Umbilical cord (tissue), 2 donors: Measurements from ENCODE around the gene H3-3A. TPM values are rescaled to one million over a fixed set of nuclear protein-coding genes. Genes with fewer than 3 reads are reported as not detected.

Experiments
- DNase-seq: peaks from one replicate; pipeline ENCODE4 v3.0.0-alpha.2; 2015; ENCODE audit warnings: low spot score
- total RNA-seq: library from RNA; depleted of rRNA; stranded (reverse); fragments of >200 nt; gene quantifications from one replicate; pipeline ENCODE4 v1.2.3, GENCODE V29; 2014; ENCODE audit warnings: low replicate concordance; ENCODE audit not compliant: insufficient read depth

Gene H3-3A
- 232 TPM for total RNA-seq

DNA sequence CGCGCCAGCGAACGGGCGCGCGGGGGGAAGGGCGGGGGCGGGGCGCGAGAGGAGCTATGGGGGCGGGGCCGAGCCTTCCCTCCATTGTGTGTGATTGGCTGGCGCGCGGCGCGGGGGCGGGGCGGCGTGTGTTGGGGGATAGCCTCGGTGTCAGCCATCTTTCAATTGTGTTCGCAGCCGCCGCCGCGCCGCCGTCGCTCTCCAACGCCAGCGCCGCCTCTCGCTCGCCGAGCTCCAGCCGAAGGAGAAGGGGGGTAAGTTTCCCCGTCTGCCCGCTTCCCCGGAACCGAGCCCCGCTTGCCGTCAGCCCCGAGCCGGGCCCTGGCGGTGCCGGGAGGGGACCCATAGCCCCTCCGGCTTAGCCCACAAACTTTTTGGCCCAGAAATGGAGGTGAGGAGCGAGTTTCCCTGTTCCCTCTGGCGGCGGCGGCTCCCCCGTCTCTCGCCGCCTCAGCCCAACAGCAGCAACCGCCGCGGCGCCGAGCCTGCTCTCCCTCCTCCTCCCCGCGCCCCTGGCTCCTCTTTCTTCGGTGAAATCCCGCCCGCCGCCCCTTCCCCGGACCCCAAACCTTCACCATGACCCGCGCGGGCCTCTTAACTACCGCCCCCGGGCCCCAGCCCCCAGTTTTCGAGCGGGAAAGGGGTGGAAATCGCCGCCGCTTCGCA is at the start of gene H3-3A:
Gene H3-3A (plus strand): TSS at position 159 of the 666 bp plus-strand sequence. CDS start 1,636 bp downstream, outside the sequence.
- peak; percentile 96 for DNase-seq

DNA sequence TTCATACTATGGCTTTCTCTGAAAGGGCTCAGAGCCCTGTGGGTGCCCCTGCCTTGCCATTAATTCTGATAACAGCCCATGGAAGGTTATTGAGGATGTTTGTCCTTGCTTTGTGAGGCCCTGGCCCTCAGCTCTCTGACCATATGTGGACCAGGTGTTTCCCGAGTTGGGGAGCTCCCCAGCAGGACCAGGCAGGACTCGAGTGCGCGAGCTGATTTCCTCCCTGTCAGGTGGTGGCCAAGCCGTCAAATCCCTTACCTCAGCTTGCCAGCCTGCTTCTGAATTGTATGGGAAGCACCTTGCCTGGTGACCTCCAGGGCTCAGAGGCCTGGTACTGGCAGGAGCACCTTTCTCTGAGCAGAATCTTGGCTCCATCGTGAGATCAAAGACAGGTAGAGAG is 45.4 kb upstream of the H3-3A start:
- DNase-seq = no peak

DNA sequence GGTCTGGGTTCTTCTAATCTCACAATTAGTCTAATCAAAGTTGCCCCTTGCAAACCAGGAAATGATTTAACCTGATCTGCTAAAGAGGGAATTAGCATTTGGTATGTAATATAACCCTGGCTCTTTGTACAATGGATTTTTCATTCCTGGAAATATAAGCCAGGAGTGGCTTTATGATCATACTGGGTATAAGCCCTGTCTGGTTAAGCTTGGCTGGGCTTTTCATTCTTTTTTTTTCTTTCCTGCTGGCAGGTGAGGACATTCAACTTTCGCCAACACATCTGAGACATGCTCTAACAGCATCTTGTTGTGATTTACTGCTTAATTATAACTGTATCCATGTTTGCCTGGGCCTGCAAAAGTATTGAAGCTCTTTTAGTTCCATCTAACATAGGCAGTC is 42.9 kb upstream of the H3-3A start:
- DNase-seq = no peak

DNA sequence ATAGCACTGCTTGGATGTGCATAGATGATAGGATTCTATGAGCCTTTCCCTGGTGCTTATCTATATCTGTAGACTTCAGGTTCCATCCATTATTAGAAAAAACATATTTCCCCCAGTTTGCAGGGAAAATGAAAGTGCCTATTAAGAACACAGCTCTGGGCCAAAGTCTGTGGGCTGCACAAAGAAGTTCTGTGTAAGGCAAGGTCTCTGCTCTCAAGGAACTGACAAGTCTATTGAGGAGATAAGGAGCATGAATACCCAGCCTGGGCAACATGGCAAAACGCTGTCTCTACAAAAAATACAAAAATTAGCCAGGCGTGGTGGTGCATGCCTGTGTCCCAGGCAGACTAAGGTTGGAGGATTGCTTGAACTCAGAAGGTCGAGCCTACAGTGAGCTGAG is 41.1 kb upstream of the H3-3A start:
- no peak for DNase-seq

DNA sequence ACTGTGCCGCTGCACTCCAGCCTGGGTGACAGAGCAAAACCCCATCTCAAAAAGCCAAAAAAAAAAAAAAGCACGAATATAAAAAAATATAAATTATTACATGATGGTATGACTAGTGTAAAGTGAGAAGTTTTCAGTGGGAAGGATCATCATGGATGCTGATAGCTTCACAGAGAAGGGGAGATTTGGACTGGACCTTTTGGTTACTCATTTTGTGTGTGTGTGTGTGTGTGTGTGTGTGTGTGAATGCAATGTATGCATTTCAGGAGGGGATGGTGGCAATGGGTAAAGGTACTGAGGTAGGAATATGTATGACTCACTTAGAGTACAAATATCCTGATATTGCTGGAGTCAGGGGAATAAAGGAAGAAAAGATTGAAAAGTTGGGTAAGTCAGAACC is 40.7 kb upstream of the H3-3A start:
- no peak for DNase-seq

DNA sequence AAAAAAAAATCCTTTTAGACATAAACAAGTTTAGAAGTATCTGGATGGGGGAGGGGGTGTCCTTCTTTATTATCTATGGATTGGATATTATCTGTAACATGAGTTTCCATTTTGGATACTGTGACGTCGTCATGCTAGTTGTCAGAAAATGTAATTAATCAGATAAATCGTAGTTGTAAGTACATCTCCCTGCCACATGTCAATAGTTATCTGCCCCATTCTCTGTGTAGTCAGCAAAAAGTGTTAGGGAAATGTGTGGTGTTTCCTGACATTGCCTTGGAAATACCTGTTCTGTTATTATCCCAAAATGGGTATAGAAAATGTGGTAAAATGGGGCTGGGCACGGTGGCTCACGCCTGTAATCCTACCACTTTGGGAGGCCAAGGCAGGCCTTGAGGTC is 38.8 kb upstream of the H3-3A start:
- no peak for DNase-seq

DNA sequence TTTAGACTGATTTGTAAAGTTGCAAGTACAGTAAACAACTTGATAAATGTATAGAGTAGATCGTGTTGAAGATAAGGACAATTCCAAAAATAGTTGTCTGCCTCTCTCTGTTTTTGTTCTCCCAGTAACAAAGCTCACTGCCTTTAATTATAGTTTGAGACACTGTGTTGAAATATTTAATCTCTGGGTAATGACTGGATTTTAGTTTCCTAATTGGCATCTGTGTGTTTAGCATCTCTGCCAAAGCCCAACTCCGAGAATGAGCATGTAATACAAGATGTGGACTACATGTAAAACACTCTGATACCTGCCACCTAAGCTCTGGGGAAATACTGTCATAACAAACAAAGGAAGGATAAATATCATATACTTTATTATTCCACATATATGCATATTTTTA is 35.7 kb upstream of the H3-3A start:
- no peak for DNase-seq

DNA sequence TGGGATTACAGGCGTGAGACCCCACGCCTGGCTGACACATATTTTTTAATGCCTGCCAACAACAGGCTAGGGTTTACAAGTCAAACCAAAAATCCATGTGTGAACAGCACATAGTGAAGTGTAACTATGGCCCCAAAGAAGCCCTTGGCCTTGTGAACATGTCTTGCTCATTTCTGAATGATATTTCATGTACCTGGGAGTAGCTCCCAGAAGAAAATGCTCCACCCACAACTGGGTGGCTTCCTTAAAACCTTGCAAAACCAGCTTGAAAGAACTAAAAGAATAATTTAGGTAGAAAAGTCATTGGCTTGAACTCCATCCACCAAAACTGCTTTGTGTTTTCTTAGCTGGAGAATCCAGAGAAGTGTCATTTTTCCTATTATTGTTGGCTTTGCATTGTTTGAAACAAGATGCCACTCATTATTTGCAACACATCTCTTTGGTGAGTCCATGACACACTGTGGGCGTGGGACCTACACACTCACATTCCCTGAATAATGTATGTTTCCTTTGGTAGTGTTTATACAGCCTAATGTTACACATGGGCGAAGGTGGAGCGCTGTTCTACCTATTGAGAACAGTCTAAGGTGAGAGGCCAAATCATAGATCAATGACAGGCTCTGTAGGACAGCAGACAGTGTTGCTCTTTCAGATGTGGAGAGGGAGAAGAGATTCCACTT is 34.8 kb upstream of the H3-3A start:
- DNase-seq = no peak

DNA sequence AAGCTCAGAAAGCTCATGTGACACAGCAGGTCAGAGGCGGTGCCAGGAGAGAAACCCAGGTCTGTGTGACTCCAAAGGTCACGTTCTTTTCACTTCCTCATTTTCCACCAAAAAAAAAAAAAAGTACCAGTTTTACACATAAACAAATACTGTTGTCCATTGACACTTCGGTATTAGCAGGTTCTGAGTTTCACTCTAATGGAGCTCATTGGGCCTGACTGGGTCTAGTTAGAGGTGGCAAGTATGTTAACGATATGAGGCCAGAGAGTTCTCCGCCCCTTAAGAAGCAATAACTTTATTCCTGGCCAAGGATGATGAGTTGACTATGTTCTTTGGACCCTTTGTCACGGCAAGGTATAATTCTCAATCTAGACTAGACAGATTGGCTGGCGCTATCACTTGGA is 33.4 kb upstream of the H3-3A start:
- no peak for DNase-seq

DNA sequence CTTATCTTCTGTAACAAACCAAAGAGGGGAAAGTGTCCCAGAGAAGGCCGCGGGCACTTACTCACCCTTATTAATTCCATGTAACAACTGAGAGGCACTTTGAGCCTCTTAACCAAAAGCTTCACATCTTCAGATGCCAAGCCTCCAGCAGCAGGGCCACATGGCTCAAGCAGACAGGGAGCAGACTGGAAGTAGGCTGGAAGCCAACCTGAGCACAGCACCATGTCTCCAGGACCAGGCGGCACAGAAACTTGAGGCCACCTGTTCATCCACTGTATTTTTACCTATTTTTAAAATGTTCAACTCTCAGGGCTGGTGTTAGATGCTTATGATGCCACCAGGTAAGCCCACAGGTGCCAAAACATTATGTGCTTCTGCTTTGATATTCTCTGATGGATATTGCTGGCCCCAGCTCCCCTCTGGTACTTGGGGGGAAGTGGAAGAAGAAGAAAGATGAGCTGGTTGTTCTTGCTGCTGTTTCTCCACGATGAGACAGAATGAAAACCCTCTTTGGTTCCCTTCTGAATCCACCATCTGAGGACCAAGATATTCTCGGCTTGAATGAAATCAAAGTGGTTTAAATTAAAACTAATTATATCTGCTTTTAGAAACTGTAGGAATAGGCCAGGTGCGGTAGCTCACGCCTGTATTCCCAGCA is 32.8 kb upstream of the H3-3A start:
- DNase-seq = no peak

DNA sequence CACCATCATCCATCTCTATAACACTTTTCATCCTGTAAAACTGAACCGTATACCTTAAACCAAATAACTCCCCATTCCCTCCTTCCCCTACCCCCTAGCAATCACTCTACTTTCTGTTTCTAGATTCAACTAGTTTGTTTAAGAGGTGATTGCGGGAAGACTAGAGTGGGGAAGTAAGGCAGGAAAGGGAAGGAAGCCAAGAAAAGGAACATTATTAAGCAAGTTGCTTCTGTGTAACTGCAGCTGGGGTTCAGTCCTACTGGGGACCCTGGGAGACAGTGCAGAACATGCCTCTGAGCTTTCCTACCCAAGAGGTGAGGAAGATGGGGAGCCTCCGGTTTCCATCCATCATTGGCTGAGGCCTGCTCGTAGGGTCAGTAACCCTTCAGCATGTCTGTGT is 28.9 kb upstream of the H3-3A start:
- DNase-seq = peak; percentile 13

DNA sequence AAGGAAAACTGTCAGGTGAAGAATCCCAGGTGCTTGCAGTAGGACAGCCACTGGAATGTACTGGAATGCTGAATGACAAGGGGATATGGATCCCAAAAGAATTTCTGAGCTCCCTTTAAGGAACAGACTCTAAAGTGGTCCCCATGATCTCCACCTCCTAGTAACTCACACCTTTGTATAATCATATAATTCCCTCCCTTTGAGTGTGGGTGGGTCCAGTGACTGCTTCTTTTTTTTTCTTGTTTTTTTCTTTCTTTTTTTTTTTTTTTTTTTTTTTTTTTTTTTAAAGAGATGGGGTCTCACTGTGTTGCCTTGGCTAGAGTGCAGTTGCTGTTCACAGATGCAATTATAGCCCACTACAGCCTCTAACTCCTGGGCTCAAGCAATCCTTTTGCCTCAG is 28.5 kb upstream of the H3-3A start:
- no peak for DNase-seq

DNA sequence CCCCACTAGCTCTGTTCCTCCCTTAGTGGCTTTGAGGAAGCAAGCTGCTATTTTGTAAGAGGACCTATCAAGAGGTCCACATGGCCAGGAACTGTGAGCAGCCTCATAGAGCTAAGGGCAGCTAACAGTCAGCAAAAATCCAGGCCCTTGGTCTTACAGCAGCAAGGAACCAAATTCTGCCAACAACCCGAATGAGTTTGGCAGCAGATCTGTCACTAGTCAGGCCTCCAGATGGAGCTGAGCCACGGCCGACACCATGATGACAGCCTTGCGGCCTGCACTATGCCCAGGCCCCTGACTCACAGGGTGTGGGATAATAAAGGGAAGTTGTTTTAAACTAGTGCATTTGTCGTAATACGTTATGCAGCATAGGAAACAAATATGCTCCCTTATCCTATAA is 28.0 kb upstream of the H3-3A start:
- DNase-seq = peak; percentile 96

DNA sequence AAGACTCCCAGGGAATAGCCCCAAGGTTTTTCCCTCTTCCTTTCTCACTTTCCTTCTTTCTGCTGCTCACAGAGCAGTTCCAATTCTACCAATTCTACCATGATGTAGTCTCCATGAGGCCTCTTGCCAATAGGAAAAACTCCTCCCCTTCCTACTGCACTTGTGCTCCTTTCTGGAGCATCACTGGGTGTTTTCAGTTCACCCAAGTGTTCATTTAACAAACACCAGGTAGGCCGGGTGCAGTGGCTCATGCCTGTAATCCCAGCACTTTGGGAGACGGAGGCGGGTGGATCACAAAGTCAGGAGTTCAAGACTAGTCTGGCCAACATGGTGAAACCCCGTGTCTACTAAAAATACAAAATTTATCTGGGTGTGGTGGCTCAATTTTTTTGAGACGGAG is 26.6 kb upstream of the H3-3A start:
- no peak for DNase-seq

DNA sequence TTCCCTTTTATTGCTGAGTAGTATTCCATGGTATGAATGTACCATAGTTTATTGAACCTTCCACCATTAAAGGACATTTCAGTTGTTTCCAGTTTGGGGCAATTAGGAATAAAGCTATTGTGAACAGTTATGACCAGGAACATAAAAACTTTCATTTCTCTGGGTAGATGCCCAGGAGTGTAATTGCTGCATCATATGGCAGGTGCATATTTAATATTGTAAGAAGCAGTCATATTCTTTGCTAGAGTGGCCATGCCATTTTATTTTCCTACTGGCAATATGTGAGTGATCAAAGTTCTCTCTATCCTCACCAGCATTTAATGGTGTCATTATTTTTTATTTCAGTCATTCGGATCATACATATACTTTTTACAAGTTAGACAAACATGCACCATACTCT is 23.9 kb upstream of the H3-3A start:
- DNase-seq = no peak

DNA sequence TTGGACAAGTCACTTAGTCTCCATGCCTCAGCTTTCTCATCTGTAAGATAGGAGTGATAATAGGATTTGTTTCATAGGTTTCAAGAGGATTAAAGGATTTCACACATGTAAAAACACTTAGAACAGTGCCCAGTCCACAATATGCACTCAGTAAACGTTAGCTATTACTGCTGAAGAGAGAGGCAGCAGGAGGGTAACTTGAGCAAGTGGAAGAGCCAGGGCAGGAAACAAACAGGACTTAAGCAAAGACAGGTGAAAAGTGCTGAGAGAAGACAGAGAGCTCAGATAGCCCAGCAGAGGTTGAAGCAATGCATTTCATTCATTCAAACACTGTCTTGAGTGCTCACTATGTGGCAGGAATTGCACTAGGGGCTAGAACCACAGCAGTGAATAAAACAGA is 21.1 kb upstream of the H3-3A start:
- DNase-seq = no peak

DNA sequence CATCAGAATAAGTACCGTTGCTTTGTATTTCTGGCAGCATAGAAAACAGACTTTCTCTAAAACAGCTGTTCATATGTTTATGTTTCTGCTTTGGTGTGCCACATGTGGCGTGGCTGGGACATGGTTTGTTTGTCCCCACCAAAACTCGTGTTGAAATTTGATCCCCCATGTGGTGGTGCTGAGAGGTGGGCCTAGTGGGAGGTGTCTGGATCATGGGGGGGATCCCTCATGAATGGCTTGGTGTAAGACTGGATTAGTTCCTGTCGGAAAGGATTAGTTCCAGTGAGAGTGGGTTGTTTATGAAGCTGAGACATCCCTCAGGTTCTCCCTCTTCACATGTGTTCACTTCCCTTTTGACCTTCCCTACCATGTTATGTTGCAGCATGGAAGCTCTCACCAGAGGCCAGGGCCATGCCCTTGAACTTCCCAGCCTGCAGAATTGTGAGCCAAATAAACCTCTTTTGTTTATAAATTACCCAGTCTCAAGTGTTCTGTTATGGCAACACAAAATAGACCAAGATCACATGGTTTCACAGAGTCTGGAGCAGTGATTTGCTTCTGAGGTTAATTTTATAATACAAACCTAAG is 17.9 kb upstream of the H3-3A start:
- no peak for DNase-seq

DNA sequence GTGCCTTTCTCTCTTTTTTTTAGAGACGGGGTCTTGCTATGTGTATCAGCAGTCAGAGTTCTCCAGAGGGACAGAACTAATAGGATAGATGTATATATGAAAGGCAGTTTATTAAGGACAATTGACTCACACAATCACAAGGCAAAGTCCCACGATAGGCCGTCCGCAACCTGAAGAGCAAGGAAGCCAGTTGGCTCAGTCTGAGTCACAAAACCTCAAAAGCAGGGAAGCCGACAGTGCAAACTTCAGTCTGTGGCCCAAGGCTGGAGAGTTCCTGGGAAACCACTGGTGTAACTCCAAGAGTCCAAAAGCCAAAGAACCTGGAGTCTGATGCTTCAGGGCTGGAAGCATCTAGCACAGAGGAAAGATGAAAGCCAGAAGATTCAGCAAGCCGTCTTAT is 16.3 kb upstream of the H3-3A start:
- no peak for DNase-seq

DNA sequence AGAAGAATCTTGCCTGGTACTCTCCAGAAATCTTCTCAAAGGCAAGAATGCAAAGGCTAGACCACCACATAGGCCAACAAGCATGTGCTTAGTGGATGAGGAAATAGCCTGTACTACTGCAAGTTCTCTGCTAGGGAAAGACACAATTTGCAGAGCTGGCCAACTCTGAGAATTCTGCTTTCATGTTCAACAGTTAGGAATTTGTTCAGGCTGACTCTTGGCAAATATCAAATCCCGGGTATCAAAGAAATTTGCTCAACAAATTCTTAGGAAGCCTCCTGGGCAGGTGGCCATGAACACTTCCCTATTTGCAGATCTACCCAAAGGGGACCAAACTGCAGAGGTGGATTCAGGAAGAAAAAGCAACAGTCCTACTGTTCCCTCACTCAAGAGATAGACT is 15.0 kb upstream of the H3-3A start:
- DNase-seq = peak; percentile 72

DNA sequence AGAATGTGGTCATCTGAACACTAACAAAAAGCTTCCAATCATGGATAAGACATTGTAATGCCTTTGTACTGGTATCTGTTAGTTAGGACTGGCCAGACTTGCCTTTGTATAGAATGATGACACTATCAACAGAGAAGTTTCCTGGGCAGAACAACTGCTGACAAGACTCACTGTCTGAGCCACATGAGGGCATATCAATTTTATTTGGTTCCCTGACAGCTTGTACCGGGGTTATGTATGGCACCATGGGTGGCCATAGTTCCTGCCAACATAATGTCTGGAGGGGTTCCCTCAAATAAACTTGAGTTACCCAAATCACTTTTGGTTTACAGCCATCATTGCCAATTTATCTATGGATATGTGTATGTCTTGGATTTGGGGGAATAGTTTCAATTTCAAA is 13.6 kb upstream of the H3-3A start:
- no peak for DNase-seq

DNA sequence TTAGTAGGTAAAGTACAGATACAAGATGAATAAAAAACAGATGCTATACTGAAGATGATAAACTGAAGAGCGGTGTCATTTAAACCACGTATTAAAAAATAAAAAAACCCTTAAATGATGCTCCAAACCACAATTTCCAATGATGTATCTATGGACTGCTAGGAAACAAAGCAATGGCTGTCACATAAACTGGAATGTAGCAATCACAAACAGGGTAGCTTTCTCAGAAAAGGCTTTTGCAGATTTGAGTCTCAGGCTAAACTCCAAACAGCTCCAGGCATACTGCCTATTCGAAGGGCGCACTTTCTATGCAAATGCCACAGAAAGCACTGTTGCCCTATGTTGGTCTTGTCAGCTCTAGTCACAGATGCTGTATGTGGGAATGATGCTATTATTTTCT is 12.4 kb upstream of the H3-3A start:
- no peak for DNase-seq

DNA sequence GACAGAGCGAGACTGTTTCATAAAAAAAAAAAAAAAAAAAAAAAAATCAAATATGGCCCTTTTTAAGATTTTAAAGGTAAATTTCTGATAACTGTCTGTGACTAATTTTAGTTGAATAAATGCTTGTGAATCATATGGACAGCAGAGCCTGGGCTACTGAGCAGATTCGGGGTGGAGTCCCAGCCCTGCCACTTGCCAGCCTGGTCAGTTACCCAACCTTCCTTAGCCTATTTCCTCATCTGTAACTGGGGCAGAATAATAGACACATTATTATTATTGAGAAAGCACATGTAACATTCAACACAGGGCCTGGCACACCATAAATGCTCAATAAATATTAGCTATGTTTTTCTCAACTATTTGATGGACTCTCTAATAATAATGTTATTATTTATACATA is 11.2 kb upstream of the H3-3A start:
- no peak for DNase-seq

DNA sequence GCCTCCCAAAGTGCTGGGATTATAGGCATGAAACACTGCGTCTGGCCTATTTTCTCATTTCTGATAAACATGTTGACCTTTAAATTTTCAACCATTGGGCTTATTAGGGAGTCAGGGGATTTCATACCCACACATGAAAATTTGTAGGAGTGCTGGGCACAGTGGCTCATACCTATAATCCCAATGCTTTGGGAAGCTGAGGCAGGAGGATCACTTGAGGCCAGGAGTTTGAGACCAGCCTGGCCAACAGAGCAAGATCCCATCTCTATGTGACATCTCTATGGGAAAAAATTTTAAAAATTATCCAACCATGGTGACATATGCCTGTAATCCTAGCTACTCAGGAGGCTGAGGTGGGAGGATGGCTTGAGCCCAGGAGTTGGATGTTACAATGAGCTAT is 10.5 kb upstream of the H3-3A start:
- no peak for DNase-seq
